GM19193 (cell line): ENCODE data around the gene TBC1D24.
A peak's percentile ranks its signal among the peaks of the same experiment; 100 is the strongest.

Experiments
- POLR2A ChIP-seq: IDR thresholded peaks from 4 replicates; pipeline ENCODE4 v1.6.1; 2011; ENCODE audit not compliant: insufficient read depth, insufficient read length; ENCODE audit errors: extremely low read depth

TBC1D24 gene

DNA sequence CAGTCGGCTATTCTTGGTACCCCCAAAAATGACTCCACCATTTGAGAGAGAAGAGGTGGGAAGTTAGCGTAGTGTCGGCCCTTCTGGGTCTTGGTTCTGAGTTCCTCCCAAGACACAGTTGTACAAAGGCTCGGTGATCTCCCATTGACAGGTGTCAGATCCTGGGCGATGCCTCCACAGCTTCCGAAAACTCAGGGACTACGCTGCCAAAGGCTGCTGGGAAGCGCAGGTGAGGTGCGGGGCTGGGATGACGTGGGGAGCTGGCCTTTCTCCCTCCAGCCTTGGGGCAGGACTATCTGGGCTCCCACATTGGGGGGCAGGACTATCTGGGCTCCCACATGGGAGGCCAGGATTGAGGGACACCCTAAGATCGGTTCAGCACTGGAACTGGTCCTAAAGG, 35.3 kb upstream of the TBC1D24 start:
- TF ChIP-seq POLR2A: no peak

DNA sequence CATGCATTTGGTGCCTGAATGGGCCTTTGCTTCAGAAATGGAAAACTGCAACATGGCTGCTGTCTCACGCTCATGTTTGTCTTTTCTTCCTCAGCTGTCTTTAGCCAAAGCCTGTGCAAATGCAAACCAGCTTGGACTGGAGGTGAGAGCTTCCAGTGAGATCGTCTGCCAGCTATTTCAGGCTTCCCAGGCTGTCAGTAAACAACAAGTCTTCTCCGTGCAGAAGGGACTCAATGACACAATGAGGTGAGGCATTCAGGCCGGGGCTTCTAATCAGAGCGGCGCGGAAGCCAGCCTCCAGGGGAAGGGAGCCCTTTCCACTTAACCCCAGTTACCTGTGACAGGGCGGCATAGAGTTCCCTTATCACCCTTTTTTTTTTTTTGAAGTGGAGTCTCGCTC, 31.4 kb upstream of the TBC1D24 start:
- TF ChIP-seq POLR2A: no peak

DNA sequence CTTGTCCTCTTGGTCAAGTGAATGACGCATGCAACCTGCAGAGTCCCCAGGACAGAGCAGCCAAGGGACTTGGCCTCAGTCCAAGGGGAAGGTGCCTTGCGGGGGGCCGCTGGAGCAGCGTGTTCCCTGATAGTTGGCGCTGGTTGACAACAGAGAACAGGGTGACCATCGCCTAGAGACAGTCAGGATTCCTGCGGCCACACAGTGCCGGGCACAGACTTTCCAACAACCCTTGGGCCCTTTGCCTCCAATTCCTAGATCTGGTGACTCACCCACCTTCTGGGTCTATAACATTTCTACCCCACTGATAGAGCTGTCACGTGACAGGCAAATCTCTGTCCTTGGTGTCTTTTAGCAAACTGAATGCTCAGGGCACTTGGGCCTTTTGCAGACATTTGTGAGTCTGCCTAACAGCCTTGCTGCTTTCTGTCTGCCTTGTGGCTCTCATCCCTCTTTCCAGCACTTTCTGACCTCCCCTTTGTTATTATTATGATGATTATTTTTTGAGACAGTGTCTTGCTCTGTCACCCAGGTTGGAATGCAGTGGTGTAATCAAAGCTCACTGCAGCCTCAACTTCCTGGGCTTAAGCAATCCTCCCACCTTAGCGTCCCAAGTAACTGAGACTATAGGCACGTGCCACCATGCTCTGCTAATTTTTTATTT, 26.9 kb upstream of the TBC1D24 start:
- TF ChIP-seq POLR2A: no peak

DNA sequence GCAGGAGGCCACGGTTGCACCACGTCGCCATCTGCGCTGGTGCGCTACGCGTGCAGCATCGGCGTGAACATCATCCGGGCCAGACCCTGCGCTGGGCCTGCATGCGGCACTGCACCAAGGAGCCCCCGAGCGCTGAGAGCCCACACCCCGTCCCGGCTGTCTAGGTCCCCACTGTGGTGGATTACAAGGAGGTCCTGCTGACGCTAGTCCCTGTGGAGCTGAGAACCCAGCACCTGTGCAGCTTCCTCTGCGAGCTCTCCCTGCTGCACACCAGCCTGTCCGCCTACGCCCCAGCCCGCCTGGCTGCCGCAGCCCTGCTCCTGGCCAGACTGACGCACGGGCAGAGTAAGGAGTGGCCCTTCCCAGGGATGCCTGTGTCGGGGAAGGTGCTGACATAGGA, 25.8 kb upstream of the TBC1D24 start:
- no peak for TF ChIP-seq POLR2A

DNA sequence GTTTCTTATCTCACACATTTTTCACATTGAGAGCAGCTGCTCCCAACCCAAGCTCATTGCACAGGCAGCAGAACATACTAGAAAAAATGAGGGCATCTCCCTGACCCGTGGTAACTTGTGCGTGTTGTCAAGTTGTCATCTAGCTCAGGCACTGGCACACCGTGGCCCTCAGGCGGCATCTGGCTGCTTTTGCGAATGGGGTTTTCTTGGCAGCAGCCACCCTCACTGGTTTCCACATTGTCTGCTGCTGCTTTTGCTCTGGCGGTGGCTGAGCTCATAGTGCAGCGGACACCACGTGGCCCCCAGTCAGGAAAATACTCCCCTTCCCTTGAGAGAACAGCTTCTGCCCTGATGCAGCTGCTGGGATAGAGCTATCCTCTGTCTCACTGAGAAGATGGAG, 24.4 kb upstream of the TBC1D24 start:
- no peak for TF ChIP-seq POLR2A

DNA sequence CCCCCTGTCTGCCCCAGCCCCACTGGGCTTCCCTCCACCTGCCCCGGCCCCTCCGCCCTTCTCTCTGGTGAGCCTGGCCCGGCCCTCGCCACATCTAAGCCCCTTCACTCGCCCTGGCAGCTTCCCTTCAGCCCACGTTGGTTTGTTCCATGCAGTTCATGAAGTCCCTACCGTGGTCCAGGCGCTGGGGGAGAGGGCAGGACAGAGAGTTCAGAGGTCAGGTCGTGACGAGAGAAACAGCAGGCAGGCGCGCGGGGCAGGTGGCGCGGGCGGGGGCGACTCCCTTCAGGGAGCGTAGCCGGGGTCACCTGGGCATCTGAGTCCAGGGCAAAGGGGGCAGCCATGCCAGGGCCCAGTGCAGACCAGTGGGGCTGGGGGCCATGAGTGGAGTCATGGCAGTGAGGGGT, 23.9 kb upstream of the TBC1D24 start:
- no peak for TF ChIP-seq POLR2A

DNA sequence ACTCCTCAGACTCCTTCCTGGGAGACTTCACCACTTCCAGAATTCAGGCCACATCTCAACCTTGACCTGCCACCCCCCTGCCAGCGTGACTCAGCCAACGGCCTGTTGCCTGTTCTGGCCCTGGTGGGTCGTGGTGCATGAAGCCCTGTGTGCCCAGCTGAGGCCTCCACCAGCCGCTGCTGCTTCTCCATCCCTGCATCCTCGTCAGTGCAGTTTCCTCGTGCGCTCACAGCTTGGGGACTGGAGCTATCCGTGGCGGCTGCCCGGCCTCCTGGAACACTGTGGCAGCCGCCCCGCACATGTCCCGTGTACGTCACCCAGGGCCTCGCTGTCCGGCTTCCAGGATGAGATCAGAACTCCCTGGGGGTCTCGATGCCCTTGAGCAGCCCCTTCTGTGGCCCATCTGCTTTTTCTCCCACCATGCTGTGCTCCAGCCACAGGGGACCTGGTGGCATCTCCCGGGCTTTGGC, 23.0 kb upstream of the TBC1D24 start:
- no peak for TF ChIP-seq POLR2A

DNA sequence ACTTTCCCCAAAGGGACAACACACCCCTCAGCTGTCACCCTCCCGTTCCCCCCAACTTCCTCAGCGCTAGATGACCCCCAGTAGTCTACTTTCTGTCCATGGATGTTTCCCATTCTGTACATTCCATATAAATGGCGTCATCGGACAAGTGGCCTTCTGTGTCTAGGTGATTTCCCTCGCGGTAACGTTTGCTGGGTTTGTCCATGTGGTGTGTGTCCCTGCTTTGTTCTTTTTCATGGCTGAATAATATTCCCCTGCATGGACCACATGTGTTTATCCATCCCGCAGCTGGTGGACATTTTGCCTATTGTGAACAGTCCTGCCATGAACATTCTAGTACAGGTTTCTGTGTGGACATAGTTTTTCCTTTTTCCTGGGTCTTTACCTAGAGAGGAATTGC, 22.3 kb upstream of the TBC1D24 start:
- TF ChIP-seq POLR2A: no peak

DNA sequence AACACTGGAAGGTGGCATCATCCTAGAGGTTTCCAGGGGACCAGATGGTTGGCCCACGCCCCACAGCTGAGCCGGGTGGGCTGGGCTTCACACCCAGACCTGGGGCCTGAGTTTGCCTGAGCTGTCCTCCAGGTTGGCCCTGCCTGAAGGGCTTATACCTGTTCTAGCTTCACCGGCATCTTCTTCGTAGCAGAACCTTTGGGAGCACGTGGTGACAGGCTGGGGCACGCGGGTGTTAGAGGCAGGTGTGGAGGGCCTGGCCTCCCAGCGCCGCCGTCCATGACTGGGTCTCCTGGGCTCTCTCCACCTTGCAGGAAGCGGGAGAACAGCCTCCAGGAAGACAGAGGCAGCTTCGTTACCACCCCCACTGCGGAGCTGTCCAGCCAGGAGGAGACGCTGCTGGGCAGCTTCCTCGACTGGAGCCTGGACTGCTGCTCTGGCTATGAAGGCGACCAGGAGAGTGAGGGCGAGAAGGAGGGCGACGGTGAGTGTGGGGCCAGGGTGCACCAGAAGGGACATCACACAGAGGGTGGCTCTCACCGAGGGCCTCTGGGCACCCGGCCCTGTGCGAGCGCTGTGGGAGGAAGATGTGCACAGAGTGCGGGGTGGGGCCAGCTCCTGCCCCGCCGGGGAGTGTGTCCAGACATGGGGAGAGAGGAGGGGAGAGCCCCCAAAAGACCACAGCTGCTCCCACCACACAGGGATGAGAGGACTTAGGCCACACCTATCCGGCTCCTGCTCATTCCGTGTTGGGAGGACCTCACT, 19.7 kb upstream of the TBC1D24 start:
- no peak for TF ChIP-seq POLR2A

DNA sequence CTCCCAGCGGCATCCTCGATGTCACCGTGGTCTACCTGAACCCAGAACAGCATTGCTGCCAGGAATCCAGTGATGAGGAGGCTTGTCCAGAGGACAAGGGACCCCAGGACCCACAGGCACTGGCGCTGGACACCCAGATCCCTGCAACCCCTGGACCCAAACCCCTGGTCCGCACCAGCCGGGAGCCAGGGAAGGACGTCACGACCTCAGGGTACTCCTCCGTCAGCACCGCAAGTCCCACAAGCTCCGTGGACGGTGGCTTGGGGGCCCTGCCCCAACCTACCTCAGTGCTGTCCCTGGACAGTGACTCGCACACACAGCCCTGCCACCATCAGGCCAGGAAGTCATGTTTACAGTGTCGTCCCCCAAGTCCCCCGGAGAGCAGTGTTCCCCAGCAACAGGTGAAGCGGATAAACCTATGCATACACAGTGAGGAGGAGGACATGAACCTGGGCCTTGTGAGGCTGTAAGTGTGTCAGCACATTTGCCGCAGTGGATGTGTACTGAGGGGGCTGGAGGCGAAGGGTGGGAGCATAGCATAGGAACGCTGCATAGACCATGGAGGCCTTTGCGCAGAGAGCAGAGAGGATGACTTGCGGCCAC, 18.3 kb upstream of the TBC1D24 start:
- TF ChIP-seq POLR2A: no peak

DNA sequence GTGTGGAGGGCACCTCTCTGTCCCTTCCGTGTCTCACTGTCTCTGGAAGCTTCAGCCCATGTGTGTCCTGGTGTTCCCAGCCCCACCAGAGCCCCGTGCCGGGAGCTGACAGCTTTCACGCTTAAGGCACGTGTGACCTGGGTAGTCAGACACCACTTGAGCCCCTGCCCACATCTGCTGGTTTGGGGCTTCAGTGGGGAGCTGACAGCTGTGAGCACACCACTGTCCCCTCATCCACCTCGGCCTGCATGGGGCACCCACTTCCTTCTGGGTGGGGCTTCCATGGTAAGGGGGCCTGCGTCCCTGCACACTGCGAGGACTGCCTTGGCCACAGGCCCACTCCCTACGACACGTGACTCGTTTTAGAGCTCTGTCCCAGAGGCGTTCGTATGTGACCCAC, 17.7 kb upstream of the TBC1D24 start:
- TF ChIP-seq POLR2A: no peak

DNA sequence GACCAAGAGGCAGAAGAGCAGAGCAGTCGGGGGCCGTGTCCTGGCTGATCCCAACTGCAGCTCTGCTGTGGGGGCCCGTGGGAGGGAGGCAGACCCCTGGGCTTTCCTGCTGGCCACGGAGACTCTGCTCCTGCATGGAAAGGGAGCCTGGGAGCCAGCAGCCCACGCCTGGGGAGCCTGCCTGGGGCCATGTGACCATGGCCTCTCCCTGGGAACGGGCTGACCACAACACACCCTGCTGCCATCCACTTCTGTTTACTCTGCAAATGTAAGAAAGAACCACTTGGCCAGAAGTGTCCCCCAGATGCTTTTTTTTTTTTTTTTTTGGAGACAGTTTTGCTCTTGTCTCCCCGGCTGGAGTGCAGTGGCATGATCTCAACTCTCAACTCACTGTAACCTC, 17.0 kb upstream of the TBC1D24 start:
- TF ChIP-seq POLR2A: no peak

DNA sequence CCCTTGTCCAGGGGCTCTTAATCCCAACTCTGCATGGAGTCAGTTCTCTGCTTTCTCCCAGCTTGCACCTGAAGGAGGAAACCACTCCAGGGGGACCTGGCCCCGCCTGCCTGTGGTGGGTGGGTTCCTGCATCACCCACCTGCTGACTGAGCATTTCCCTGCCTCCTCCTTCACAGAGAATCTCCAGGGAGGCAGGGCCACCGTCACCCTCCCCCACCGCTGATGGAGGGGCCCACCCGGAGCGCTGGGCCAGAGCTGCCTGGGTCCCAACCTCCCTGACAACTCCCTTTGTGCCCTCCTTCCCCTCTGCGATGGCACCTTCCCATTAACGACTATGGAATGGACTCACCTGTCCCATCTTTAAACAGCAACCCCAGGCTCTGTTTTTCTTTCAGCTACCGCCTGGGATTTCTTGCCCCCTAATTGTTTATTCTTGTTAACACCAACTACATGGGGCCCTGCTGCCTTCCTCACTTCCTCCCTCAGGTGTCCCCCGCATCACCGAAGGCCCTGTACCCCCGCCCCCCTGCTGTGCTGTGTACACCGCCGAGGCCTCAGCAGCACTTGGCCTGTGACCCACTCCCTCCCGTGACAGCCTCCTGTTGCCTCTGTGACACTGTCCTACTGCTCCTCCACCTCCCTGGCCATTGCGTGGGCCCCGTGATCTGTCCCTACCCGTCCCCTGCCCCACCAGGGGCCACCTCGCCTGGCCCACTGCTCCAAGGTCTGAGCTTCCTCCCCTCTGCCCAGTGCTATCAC, 15.9 kb upstream of the TBC1D24 start:
- TF ChIP-seq POLR2A: no peak

DNA sequence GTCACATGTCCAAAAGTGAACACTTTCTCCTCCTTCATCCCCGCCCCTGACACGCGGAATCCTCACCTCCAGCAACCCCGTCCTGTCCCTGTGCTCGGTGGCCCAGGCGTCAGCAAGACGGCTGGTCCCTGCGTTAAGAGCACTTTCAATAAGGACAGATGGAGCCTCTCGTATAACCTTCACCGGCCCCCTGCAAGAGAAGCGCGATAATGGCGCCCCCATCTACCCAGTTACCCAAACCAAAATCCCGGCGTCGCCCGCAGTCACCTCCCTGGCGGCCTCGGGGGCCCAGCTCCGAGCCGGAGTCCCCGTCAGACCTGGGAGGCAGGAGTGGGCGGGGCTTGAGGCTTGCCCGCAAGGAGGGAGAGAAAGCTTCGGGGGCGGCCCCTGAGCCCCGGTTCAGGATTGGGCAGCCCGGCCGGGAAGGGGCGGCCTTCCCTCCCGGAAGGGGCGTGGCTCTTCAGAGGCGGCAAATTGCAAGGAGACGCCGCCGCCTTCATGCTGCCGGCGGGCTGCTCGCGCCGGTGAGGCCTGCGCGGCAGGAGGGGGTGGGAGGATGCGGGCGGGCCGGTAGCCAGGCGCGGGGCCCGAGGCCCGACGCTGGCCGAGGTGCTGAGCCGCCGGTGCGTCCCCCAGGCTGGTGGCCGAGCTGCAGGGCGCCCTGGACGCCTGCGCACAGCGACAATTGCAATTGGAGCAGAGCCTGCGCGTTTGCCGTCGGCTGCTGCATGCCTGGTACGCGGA, 15.1 kb upstream of the TBC1D24 start, which contains the start of gene TEDC2:
TEDC2 (plus strand) TSS at position 463 of the 744 bp plus-strand sequence; CDS start at position 499, 36 bp downstream.
- TF ChIP-seq POLR2A: peak; percentile 52
